Stimulated activated CD8-positive, alpha-beta memory T cell treated with anti-CD3 and anti-CD28 coated beads, Interleukin-7, amount 100 ng/mL, for 4 hours (primary cell): ENCODE results near the gene CRBN.

Experiments used
- DNase-seq, 2 donors: peaks; one replicate each; pipeline ENCODE4 v3.0.0-alpha.2; 2020; ENCODE audit warnings: low read depth in 2 of 2

The CRBN gene

GRCh38 chr3:3170998-3171397 is 8.5 kb downstream of the CRBN start:
- no peak for DNase-seq

DNA sequence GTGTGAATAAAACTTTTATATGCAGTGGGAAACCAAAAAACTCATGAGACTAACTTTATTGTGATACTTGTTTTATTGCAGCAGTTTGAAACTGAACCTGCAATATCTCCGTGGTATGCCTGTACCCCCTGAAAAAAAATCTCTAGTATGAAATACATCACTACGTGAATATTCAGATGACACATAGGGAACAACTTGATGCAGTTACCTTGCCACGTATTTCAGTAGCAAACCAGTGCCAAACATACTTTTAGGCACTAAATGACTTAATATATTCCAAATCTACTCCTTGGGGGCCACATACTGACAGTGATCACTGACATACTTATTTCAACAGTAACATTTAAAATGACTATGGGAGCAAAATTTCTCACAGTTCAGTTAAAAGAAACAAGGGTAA is 13.8 kb downstream of the CRBN start:
- no peak for DNase-seq

DNA sequence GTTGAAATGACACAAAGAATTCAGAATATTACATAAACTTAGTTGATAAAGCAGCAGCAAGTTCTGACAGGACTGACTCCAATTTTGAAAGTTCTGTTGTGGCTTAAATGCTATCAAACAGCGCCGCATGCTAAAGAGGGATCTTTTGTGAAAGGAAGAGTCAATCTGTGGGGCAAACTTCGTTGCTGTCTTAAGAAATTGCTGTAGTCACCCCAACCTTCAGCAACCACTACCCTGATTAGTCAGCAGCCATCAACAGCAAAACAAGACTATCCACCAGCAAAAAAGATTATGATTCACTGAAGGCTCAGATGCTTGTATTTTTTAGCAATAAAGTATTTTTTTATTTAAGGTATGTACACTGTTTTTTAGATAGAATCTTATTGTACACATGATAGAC is 14.2 kb downstream of the CRBN start:
- no peak for DNase-seq

GRCh38 chr3:3160826-3161225 is 18.7 kb downstream of the CRBN start:
- no peak for DNase-seq

DNA sequence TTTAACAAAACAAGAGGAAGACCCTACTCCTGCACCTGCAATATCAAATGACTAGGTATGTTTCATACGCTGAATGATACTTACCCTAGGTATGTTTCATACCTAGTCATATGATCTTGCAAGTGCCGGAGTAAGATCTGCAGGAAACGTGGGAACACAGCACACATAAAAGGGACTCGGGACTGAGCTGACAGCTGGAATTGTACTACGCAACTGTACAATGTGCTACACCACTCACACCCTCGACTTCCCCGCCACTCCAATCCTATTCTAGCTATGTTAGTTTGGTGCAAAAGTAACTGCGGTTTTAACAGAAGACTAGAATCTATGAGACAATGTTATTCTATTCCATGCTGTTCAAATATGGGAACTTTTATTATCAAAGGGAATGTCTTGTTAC is 22.0 kb downstream of the CRBN start:
- DNase-seq = no peak

DNA sequence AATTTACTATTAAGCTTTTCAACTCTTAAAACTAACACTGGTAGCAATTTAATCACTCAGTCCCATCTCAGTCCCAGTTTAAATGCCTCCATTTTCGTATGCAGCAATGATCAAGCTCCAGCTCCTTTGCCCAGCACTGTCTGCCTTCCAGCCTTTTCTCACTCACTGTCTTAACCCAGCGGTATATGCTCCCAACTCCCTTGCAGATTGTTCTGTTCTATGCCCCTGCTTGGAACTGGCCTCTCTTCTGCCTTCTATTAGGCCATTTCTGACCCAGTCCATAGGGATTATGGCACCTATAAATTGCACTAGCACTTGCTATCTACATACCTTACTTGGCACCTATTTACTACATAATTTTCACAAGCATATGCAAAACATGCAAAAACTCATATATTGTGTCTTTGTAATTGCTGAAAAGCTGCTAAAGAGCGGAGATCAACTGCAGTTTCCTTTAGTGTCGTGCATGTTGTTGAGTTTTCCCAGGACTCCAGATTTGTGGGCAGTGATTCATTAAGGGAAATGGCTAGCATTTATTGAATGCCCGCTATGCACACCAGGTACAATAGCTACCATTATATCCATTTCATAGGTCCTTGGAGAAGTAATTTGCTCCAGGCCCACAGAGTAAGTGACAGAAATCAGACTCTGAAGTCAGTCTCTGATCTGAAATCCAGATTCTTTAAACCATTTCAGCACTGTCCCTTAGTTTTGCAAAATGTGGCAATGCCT is 24.4 kb downstream of the CRBN start:
- DNase-seq = no peak

GRCh38 chr3:3151513-3151912 is 28.0 kb downstream of the CRBN start:
- no peak for DNase-seq

GRCh38 chr3:3149560-3149959 is 29.9 kb downstream of the CRBN start:
- DNase-seq = no peak

GRCh38 chr3:3145831-3146230 is 33.7 kb downstream of the CRBN start:
- no peak for DNase-seq

GRCh38 chr3:3141939-3142338 is 37.6 kb downstream of the CRBN start:
- no peak for DNase-seq

DNA sequence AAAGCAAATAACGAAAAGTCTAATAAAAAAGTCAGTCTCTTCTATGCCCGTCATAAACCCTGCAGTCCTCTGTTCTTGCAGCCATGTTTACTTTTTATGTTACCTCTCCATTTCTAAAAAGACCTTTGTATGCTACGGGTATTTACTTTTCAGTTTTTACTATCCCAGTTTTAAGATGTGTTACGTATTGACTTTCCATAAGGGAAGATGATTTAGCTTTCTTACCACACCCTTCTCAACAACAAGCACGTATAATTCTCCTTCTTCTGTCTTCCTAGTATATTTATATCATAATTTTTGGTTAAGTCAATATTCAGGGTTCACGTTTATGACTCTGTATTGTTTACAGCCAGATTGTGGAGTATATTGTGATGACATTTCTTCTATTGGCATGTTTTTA is 42.0 kb downstream of the CRBN start:
- DNase-seq = no peak

GRCh38 chr3:3134750-3135448 is 44.6 kb downstream of the CRBN start:
- no peak for DNase-seq

- DNase-seq = no peak
Measured at GRCh38 chr3:3133500-3133899, 46.0 kb downstream of the CRBN start.

- no peak for DNase-seq
Measured at GRCh38 chr3:3129579-3129978, 49.9 kb downstream of the CRBN start.

DNA sequence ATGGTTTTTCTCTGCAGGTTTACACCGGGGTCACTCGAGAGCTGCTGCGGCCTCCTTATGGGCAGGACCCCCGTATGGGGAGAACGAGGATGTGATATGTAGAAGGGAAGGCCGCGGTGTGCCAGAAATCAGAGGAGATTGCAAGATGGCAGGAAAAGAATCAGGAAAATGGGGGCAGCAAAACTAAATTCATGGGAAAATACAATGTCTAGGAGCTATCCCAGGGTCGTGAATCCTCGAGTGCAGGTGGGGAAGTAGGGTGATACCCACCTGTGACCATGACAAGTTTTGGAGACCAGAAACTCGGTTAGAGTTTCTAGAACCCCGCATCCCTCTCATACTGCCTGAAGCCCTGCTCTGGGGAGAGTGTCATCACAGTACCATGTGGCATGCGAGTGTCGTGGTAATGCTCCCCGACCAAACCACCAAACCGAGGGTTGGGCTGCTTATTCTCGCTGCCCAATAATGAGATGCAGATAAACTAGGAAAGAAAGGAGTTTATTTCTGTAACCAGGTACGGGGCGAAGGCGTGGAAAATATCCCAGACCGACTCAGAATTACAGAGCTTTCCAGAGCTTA is 52.0 kb downstream of the CRBN start:
- peak; percentile 28 to 38 for DNase-seq

GRCh38 chr3:3126477-3127431 is 52.7 kb downstream of the CRBN start, which contains the start of gene TRNT1:
TRNT1 (plus strand) TSS chr3:3126940; CDS start chr3:3129041, 2,101 bp downstream.
- DNase-seq = peak; percentile 91 to 98

GRCh38 chr3:3125977-3126376 is 53.5 kb downstream of the CRBN start:
- DNase-seq = no peak

DNA sequence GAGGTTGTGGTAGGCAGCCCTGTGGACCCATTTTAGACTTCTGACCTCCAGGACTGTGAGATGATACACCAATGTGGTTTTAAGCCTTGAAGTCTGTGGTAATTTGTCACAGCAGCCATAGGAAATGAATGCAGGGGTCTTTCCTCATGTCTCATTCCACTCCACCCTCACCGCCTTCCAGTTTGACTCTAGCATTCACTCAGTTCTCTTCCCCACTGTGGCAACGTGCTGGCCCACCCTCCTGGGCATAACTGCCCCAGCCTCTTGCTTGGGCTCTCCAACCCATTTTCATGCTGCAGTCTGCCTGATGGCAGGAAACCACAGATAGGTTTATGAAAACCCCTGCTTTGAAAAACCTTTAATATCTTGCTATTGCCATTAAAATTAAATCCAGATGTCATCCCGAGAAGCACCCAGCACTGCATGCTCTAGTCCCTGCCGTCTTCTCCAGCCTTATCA is 60.1 kb downstream of the CRBN start:
- DNase-seq = no peak

DNA sequence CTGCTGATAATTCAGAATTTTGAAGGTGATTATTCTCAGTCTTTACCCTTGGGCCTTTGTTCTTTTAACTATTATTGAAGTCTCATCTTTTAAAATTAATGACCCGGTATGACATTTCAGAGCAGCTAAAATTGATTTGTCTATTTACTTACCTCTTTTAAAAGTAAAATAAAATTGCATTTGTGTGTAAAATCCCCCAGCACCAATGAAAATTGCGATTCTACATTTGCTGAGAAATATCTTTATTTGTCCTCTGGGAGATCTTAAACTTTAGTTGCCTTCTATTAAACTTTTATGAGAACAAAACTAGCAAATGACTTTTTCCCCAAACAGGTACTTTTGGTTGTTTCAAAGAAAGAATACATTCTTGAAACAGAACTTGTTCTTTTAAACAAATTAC is 61.8 kb downstream of the CRBN start:
- no peak for DNase-seq

DNA sequence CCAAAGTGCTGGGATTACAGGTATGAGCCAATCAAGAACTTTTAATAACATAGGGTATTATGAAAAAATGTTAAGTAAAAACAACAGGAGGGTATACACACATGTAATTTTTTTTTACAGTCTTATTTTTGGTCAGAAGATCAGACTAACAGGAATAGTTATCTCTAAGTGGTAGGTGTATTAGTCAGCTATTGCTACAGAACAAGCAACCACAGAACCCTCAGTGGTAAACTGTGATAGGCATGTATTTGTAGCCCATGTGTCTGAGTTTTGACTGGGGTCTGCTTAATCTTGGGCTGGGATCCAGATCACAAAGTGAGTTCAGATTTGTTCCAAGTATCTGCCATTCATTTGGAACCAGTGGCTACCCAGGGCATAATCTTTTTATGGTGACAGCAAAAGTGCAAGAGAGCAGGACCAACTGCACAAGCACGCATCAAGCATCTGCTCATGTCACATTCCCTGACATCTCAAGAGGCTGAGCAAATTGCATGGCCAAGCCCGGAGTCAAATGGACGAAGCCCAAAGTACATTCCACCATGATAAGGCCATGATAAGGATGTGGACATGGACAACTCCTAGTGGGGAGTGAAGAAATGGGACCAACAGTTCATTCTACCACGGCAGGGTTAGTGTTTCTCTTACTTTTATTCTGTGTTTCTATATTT is 66.3 kb downstream of the CRBN start:
- DNase-seq = no peak

DNA sequence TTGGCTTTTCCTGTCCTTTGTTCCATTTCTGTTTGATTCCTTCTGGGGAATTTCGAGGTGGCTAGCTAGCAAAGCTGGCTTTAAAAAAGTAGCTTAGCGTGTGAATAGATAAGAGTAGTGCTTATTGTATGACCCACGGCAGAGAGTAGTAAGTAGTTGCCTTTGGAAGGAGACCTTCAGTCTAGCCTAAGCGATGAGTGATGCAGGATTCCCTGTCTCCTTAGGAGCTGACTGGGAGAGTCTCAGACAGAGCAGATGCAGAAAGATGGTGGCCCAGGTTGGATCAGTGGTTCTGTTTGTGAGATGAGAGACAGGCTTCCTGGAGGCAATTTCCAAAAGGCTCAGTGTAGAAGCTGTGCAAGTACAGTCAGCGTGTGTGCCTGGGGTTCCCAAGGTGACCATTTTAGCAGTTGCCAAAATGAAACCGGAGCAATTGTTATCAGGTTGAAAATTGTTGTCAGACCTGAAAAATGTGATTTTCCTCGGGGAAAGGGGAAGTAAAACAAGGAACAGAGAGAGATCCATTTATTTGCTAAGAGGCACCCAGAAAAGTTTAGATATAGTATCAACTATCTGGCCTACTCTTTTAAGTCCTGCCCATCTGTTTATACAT is 68.6 kb downstream of the CRBN start:
- DNase-seq = no peak
